Posterior vena cava (tissue), 2 donors: ENCODE data around the gene MAGEE2. TPM values are rescaled to one million over a fixed set of nuclear protein-coding genes. Genes with fewer than 3 reads are reported as not detected.
"Not testable (repeated sequence)": the region's sequence is repeated elsewhere in the genome, so short reads cannot be mapped to it uniquely, and the experiment has no call there.

ENCODE experiments used
- DNase-seq: peaks from one replicate; pipeline ENCODE4 v3.0.0-alpha.2; 2020; ENCODE audit warnings: low spot score
- intact Hi-C, 2 donors: fragments of 100-400 bp; cut with DNase I; formaldehyde crosslinking; loops; one replicate each; pipeline versions ENCODE4 v1.14.1 to v1.14.2; 2022 to 2023
- long read RNA-seq, 2 donors: library from polyadenylated mRNA; unstranded; transcript quantifications; one replicate each; pipeline ENCODE4 v2.0.0, GENCODE V29; 2020 to 2021
- total RNA-seq, 2 donors: library from RNA; stranded (reverse); fragmentation: NEBNext Ultra II Directional; extraction: Animal tissue kit (Norgen Biotek cat#: 25700); gene quantifications; one replicate each; pipeline ENCODE4 v1.2.1, GENCODE V29; 2021
- donor health status: DM: yes; HTN: yes; CAD: no.
- donor health status: DM: yes; HTN: yes; CAD: no.

Gene MAGEE2, protein sequence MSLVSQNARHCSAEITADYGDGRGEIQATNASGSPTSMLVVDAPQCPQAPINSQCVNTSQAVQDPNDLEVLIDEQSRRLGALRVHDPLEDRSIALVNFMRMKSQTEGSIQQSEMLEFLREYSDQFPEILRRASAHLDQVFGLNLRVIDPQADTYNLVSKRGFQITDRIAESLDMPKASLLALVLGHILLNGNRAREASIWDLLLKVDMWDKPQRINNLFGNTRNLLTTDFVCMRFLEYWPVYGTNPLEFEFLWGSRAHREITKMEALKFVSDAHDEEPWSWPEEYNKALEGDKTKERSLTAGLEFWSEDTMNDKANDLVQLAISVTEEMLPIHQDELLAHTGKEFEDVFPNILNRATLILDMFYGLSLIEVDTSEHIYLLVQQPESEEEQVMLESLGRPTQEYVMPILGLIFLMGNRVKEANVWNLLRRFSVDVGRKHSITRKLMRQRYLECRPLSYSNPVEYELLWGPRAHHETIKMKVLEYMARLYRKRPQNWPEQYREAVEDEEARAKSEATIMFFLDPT
- total RNA-seq = under 1 TPM in 1 of 2 donors, not detected in 1; 0.42 TPM
- long read RNA-seq, donor 1 = 0 reads
- long read RNA-seq, donor 2 = 0 reads

DNA sequence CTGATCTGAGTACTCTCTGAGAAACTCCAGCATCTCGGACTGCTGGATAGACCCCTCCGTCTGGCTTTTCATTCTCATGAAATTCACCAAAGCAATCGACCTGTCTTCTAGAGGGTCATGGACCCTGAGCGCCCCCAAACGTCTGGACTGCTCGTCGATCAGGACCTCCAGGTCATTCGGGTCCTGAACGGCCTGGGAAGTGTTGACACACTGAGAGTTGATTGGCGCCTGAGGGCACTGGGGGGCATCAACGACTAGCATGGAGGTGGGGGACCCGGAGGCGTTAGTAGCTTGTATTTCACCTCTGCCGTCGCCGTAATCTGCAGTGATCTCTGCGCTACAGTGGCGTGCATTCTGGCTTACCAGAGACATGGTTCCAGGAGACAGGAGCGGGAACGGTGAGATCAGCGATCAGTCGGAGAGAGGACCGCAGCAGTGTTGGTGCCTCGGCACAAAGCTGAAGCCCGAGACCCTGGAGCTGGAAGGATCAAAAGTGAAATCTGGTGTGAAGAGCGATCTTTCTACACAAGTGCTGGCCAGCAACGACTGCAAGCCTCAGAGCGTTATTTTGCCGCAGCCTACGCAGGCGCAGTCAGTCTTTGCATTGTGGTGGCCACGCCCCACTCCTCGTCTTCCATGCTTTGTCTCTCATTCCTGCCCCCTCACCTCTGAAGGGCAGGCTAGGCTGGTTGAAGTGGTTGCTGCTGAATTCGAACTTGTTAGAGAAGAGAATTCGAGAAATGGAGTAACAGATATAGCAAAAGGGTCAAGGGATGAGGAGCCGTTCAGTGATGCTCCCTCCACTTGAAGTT lies at the start of gene MAGEE2:
Gene MAGEE2, minus strand, starts transcription at position 575 of the 812 bp plus-strand sequence. Its CDS starts 203 bp downstream, at position 372.
- no peak for DNase-seq
- intact Hi-C loops = no loop called here

DNA sequence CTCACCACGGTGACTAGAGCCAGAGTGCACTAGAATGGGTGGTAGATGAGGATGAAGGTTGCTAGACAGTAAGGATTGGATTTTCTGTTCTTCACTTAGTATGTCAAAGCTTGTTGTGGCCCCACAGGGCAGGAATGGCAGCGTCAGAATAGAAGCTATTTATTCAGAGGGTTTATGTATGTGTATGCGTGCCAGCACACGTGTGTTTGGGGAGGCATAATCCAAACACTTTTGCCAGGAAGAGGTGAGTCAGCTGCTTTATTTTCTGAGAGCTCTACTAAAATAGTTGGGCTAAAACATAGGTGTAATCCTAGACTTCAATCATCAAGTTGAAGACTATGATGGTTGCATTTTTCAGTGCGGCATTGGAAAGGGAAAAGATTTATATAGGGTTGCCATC lies 1.2 kb upstream of the MAGEE2 start:
- no peak for DNase-seq
- intact Hi-C loops = no loop called here

DNA sequence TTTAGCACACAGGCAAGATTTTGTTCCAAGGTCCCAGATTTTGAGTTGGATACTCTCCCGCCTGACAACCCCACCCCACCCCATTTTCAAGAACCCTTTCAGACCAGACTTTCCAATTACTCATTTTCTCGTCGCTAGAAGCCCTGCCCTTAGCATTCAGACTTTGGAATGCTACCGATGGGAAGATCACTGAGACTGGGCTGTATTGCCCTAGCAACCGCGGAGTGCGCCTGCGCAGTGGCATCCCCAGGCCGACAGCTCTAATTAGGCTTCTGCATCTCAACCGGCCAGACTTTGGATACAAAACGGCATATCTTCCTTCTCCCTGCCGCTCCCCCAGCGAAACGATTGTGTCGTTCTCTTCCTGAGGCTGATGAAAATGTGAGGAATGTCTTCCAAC lies 3.4 kb downstream of the MAGEE2 start:
- DNase-seq = peak; percentile 85
- intact Hi-C loops = no loop called here

DNA sequence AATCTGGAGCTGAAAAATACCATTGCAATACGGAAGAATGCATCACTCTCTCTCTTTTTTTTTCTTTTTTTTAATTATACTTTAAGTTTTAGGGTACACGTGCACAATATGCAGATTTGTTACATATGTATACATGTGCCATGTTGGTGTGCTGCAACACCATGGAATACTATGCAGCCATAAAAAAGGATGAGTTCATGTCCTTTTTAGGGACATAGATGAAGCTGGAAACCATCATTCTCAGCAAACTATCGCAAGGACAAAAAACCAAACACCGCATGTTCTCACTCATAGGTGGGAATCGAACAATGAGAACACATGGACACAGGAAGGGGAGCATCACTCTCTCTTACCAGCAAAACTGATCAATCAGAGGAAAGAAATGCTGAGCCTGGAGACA lies 17.0 kb downstream of the MAGEE2 start:
- DNase-seq, intact Hi-C loops: not testable (repeated sequence)

DNA sequence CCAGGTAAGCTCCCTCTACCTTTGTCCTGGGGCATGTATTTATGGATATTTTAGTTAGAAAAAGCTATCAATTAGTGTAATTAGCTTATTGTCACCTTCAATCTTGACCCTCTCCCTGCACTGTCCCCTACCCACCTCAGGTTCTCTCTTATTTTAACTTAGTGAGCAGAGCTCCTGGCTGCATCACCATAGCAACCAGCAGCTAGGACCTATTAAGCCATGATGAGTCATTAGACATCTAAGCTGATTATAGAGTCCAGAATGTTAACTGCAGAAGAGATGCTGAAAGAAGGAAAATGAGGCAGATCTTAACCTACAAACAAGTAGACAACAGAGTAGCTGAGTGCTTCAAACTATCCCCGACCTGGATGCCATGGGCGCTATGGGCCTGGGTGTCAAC lies 36.6 kb downstream of the MAGEE2 start:
- intact Hi-C loops = no loop called here
- no peak for DNase-seq

DNA sequence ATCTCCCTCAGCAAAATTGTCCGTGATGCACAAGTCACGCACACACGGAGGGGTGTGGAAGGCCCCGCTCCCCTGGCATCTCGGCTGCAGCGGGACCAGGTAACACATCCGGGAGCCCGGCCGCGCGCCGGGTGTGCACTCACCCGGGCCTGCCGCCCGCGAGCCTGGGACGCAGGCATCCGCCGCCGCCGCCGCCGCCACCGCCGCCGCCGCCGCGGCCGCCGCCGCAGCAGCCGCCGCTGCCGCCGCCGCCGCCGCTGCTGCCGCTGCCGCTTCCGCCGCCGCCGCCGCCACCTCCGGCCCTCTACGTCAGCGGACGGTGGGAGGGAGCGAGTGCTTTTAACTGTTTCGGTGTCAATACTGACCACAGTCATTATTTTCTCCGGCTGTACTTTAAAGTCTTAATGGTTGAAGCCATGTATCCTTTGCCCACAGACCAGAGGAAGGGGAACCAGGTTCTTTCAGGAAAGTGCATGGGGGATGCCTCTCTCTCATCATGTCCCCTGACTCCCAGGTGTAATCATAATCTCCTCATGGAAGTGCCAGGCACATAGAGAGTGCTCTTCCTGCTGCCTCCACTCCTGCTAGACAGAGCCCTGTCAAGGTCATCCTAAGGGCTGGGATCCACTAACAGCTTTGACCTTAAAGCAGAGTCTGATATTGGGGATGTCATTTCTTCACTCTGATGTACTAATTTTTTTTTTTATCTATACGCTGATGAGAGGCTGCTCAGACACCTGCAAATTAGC lies 38.0 kb downstream of the MAGEE2 start:
- no peak for DNase-seq

More for the DNA sequence above, 38.0 kb downstream of the MAGEE2 start:
- intact Hi-C loops = no loop called here
